Measurements from ENCODE around the gene PRRC2A. TPM values are rescaled to one million over a fixed set of nuclear protein-coding genes. Genes with fewer than 3 reads are reported as not detected.

The PRRC2A gene
- total RNA-seq, 2 experiments from 2014 or later = 156 to 355 TPM

GRCh38 chr6:31580438-31580740 lies 40.1 kb upstream of the PRRC2A start:
- H3K9me3 ChIP-seq (ENCODE audit: low read length) = no peaks in the 10 kb centered on the region
- no peaks in the 10 kb centered on the region for H4K20me1 ChIP-seq (ENCODE audit: insufficient read depth, low read length)
- H3K4me1 ChIP-seq (ENCODE audit: insufficient read depth, low read length, poor library complexity, severe bottlenecking) = peaks cover 78% of the 10 kb centered on the region
- peaks cover 13% of the 10 kb centered on the region; the same call in 1 of the 2 replicates for H3K36me3 ChIP-seq (ENCODE audit: insufficient read depth, low read length)
- peaks cover 15% of the 10 kb centered on the region; the same call in 1 of the 2 replicates for H3K79me2 ChIP-seq (ENCODE audit: insufficient read depth, low read depth, low read length)
- H3K4me3 ChIP-seq (ENCODE audit: low read depth, low read length, poor library complexity, severe bottlenecking) = peak overlapping the region; percentile 87
- peak overlapping the region; percentile 88 for H3K4me2 ChIP-seq (ENCODE audit: low read length)
- no peak overlapping the region for H2AFZ ChIP-seq (ENCODE audit: low read length)
- BruUV-seq (replicated peaks) = no TSS peak
- H3K27ac ChIP-seq (ENCODE audit: low read depth, low read length, poor library complexity, severe bottlenecking) = no peak overlapping the region
- H3K9me2 ChIP-seq (ENCODE audit: insufficient read depth, low read length) = no peaks in the 10 kb centered on the region
- POLR2A ChIA-PET = interaction anchor here (0.8 to 6.0 kb wide), 4 partner anchors 11 to 63 kb away, joined by 3 to 49 read pairs (median 6); no protein-coding TSS in a partner anchor
- TF ChIP-seq EZH2phosphoT487 (IDR thresholded peaks at IDR 0.05; ENCODE audit: borderline replicate concordance, low read depth, low read length) (no peak), CTCF (conservative IDR thresholded peaks at IDR 0.05; ENCODE audit: low read length) (no peak)
- CTCF ChIA-PET (ENCODE audit: unreplicated experiment) = interaction anchor here (1.3 to 4.4 kb wide), 2 partner anchors 17 to 32 kb away, joined by 3 to 27 read pairs; no protein-coding TSS in a partner anchor
- no peak for DNase-seq (ENCODE audit: low spot score)
- intact Hi-C loops (cut with micrococcal nuclease; ENCODE audit: unreplicated experiment) = loop anchor here (10.0 kb wide), 1 partner anchor 176 kb away; the partner anchor contains the start of gene MICA

- H3K9me3 ChIP-seq (ENCODE audit: low read length) = no peaks in the 10 kb centered on the region
- no peaks in the 10 kb centered on the region for H3K9me2 ChIP-seq (ENCODE audit: insufficient read depth, low read length)
- TF ChIP-seq CTCF (conservative IDR thresholded peaks at IDR 0.05; ENCODE audit: low read length) = peak; percentile 93
- TF ChIP-seq EZH2phosphoT487 (IDR thresholded peaks at IDR 0.05; ENCODE audit: borderline replicate concordance, low read depth, low read length) = no peak
- no peaks in the 10 kb centered on the region for H4K20me1 ChIP-seq (ENCODE audit: insufficient read depth, low read length)
- intact Hi-C loops (cut with micrococcal nuclease; ENCODE audit: unreplicated experiment) = loop anchor here (1.0 to 10.0 kb wide), 4 partner anchors 16 to 176 kb away; partner anchors contain the start of genes MICA and NFKBIL1
- ChIA-PET POLR2A (interaction anchor here (0.8 to 6.0 kb wide), 3 partner anchors 11 to 16 kb away, joined by 5 to 49 read pairs (median 6); no protein-coding TSS in a partner anchor), CTCF (ENCODE audit: unreplicated experiment) (interaction anchor here (0.8 to 4.4 kb wide), 4 partner anchors 12 to 32 kb away, joined by 3 to 27 read pairs (median 3); partner anchors contain the start of gene NCR3)
- H3K4me2 ChIP-seq (ENCODE audit: low read length) = peak overlapping the region; percentile 88
- peaks cover 13% of the 10 kb centered on the region; the same call in 1 of the 2 replicates for H3K36me3 ChIP-seq (ENCODE audit: insufficient read depth, low read length)
- H3K27ac ChIP-seq (ENCODE audit: low read depth, low read length, poor library complexity, severe bottlenecking) = peak overlapping the region; percentile 86
- H3K4me3 ChIP-seq (ENCODE audit: low read depth, low read length, poor library complexity, severe bottlenecking) = peak overlapping the region; percentile 87
- DNase-seq (ENCODE audit: low spot score) = peak; percentile 89
- peaks cover 78% of the 10 kb centered on the region for H3K4me1 ChIP-seq (ENCODE audit: insufficient read depth, low read length, poor library complexity, severe bottlenecking)
- BruUV-seq (replicated peaks) = no TSS peak
- H2AFZ ChIP-seq (ENCODE audit: low read length) = peak overlapping the region; percentile 12; the same call in 1 of the 2 replicates
- H3K79me2 ChIP-seq (ENCODE audit: insufficient read depth, low read depth, low read length) = peaks cover 13% of the 10 kb centered on the region; the same call in 1 of the 2 replicates
Measured at GRCh38 chr6:31580807-31581433, 39.6 kb upstream of the PRRC2A start.

Measured in OCI-LY7 (cell line).